Epithelial cell of esophagus (primary cell): Measurements from ENCODE around the gene FGF11.

ENCODE experiments used
- DNase-seq: peaks from one replicate; pipeline ENCODE4 v3.0.0; 2010; ENCODE audit warnings: low read depth
- H3K4me3 ChIP-seq: 2 replicates; pipeline ENCODE4 v1.5.1; 2011; ENCODE audit warnings: mild to moderate bottlenecking, low read length, control low read depth
- CTCF ChIP-seq: IDR thresholded peaks from 2 replicates; pipeline ENCODE4 v1.5.1; 2011; ENCODE audit warnings: low read depth, mild to moderate bottlenecking, low read length, control low read depth, inconsistent platforms; ENCODE audit not compliant: insufficient read depth; ENCODE audit errors: missing control alignments

Gene FGF11

GRCh38 chr17:7415784-7416183 is 23.5 kb upstream of the FGF11 start:
- no peak for TF ChIP-seq CTCF
- no peak overlapping the region for H3K4me3 ChIP-seq
- no peak for DNase-seq

GRCh38 chr17:7416323-7416722 is 23.0 kb upstream of the FGF11 start:
- DNase-seq: no peak
- TF ChIP-seq CTCF: peak; percentile 23
- no peak overlapping the region for H3K4me3 ChIP-seq

GRCh38 chr17:7417056-7417655 is 22.2 kb upstream of the FGF11 start:
- H3K4me3 ChIP-seq: no peak overlapping the region
- no peak for TF ChIP-seq CTCF
- DNase-seq: no peak

GRCh38 chr17:7418472-7419152 is 20.7 kb upstream of the FGF11 start:
- no peak for DNase-seq
- TF ChIP-seq CTCF: no peak
- no peak overlapping the region for H3K4me3 ChIP-seq

- TF ChIP-seq CTCF: no peak
- no peak for DNase-seq
Measured at GRCh38 chr17:7419819-7420610, 19.3 kb upstream of the FGF11 start, which contains the start of gene SPEM1. SPEM1 (plus strand) TSS chr17:7420324; CDS start chr17:7420385, 61 bp downstream.

GRCh38 chr17:7421186-7421585 is 18.1 kb upstream of the FGF11 start:
- DNase-seq: no peak

More at GRCh38 chr17:7419819-7420610, 19.3 kb upstream of the FGF11 start, which contains the start of gene SPEM1:
- H3K4me3 ChIP-seq: no peak within 1 kb of the TSS

More at GRCh38 chr17:7421186-7421585, 18.1 kb upstream of the FGF11 start:
- no peak overlapping the region for H3K4me3 ChIP-seq
- no peak for TF ChIP-seq CTCF
